HG02973 (cell line): Measurements from ENCODE around the gene CTDNEP1.

Experiments
- ATAC-seq: cut with Tn5 transposase; IDR thresholded peaks from one replicate; pipeline ENCODE4 v1.9.1; 2021; ENCODE audit warnings: moderate library complexity; ENCODE audit not compliant: unreplicated experiment

CTDNEP1 gene

DNA sequence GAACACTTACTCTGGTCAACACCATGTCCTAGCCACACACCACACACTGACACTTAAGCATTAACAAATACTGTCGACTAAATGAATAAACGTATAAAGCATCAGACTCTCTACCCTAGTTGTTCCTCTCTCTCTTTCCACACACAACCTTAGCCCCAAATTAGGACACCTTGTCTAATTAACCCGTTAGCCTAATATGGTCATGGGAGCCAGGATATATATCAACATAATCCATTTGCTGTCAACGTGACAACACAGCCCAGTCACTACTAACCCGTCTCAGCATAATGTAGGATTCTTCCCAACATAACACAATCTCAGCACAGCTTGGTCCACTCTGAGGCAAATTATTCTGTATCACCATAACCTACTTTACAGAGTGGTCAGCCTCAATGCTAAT is 19.4 kb downstream of the CTDNEP1 start:
- ATAC-seq = no peak

- no peak for ATAC-seq
These were observed 22.0 kb downstream of the CTDNEP1 start for GRCh38 chr17:7229504-7229903.

- no peak for ATAC-seq
These were observed 22.6 kb downstream of the CTDNEP1 start for GRCh38 chr17:7228920-7229319.

GRCh38 chr17:7226721-7227710 is 24.5 kb downstream of the CTDNEP1 start:
- no peak for ATAC-seq

- ATAC-seq = no peak
These were observed 25.7 kb downstream of the CTDNEP1 start for GRCh38 chr17:7225711-7226331.

GRCh38 chr17:7224661-7225111 is 26.8 kb downstream of the CTDNEP1 start:
- no peak for ATAC-seq

DNA sequence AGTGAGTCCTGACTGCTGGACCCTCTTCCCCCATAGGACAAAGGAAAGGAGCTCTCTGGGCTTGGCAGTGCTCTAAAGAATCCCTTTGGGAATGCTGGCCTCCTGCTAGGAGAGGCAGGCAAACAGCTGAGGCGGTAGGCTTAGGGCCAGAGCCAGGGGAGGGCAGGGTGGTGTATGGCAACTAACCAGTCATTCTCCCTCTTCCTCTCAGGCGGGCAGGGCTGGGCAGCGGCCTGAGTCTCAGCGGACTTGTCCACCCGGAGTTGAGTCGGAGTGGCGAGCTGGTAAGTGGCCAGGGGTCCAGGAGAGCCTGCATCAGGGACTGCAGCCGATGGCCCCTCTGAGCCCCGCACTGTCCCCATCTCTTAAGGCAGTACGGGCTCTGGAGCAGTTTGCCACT is 27.4 kb downstream of the CTDNEP1 start:
- ATAC-seq = no peak

DNA sequence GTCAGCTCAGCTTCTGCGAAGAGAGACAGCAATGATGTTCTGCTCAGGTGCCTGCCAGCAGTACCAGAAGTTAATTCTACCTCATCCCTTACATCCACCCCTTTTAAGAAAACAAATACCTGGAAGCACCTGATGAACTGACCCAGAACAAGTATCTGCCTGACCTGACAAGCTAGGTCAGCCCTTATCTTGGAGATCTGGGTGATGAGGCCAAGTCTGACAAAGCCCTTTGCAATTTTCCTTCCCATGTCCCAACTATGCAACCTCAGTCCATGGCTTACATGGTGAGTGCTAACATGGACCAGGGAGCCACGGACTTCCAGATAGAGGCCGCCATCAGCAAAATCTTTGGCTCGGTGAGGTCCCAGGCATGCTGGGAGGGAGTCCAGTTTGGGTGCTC is 28.2 kb downstream of the CTDNEP1 start:
- ATAC-seq = no peak

DNA sequence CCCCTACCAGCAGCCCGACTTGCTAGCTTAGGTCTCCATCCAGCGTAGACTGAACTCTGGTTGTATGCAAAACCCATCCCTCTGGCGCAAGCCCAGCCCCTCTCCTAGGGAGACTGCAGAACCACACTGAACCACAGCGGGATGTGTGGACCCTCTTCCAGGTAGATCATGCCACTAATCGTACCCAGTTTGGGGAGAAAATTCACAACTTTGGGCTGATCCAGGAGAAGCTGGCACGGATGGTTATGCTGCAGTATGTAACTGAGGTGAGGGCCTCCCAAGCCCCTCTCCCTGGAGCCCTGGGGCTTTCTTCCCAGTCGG is 28.6 kb downstream of the CTDNEP1 start:
- ATAC-seq = no peak

DNA sequence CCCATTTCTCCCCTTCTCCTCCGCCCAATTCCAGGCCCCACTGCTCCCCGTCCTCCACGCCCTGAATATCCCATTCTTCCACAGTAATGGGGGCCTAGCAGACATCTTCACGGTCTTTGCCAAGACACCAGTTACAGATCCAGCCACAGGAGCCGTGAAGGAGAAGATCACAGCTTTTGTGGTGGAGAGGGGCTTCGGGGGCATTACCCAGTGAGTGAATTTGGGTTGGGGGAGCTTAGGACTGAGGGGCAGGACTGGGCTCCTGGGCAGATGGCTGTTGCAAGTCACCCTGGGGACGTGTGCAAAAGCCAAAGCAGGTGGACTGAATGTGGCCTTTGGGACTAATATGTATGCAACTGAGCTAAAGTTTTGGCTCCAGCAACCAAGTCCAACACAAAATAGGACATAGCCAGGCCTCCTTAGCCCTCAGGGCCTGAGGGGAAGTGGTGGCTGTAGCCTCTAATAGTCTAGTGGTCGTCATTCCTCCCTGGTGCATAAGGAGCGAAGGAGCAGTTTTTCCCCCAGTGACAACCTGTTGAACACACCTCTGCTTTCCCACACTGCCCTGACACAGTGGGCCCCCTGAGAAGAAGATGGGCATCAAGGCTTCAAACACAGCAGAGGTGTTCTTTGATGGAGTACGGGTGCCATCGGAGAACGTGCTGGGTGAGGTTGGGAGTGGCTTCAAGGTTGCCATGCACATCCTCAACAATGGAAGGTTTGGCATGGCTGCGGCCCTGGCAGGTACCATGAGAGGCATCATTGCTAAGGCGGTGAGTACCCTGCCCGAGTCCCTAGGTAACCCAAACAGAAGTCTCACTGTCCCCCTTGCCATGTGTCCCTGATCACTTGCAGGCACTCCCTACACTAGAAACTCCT is 29.2 kb downstream of the CTDNEP1 start:
- no peak for ATAC-seq

DNA sequence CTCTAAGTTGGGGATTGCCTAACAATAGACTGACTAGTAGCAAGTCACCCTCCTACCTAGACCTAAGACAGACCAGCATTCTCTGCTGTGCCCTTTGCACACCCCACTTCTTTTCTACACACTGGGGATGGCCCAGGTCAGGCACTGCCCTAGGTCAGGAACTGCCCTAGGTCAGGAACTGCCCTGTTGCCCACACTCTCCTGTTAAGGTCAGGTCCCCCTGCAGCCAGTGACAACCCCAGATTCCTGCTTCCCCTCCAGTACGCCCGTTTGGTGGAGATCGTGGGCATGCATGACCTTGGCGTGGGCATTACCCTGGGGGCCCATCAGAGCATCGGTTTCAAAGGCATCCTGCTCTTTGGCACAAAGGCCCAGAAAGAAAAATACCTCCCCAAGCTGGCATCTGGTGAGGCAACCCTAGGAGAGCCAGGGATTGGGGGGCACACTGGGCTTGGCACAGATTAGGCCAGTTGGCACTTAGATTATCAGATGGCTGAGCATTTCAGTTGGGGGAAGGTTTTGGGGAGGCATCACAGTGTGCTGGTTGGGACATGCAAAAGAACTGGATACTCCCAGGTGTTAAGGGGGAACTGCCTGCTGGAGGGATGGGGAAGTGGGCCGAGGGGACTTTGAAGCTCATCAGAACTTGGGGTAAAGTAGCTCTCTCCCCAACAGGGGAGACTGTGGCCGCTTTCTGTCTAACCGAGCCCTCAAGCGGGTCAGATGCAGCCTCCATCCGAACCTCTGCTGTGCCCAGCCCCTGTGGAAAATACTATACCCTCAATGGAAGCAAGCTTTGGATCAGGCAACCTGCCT is 30.0 kb downstream of the CTDNEP1 start:
- no peak for ATAC-seq

GRCh38 chr17:7220593-7221277 is 30.8 kb downstream of the CTDNEP1 start:
- ATAC-seq = no peak

- ATAC-seq = peak; percentile 55
These were observed 31.5 kb downstream of the CTDNEP1 start, which contains the start of the genes ACADVL and DLG4 for GRCh38 chr17:7219812-7220592. Gene ACADVL, plus strand, starts transcription at chr17:7219938. Its CDS starts 47 bp downstream, at chr17:7219985. Gene DLG4, minus strand, starts transcription at chr17:7219836.

DNA sequence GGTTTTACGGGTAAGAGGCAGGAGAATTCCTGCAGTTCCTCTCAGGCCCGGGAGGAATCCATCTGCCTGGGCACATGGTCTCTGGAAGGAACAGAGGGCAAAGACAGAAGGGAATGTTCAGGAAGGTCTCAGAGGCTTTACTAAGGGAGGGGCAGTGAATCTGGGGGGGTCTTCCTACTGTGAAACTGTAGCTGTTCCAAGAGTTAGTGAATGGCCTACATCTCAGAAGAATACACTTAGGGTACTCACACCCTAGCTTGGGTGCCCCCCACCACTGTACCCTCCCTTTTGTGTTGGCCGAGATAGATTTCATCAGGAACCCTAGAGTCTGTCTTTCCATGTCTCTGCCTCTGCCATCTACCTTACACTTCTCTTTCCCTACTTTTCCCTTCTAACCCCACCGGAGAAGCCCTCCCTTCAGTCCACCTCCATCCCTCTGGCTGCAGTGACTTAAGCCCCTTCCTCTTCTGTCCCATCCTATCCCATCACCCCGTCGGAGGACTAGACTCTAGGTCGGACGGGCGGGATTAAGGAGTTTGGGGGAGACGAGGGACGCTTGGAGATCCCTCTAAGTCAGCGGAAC is 32.2 kb downstream of the CTDNEP1 start:
- ATAC-seq = no peak

DNA sequence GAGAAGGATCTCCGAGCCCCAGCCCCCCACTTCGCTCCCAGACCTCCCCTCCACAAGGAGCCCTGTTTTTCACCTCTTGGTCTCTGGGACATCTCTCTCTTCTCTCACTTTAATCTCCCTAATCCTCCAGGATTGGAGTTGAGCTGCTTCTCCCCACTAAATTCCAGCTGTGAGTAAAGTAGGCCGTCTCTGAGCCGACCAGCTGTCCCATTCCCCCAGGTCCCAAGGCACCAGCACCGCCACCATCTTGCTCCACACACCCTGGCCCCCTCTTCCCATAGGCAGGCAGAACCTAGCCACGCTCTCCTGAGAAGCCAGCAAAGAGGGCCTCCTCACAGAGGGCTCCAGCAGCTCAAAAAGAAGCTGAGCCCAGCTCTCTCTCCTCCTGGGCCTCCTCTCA is 32.8 kb downstream of the CTDNEP1 start:
- ATAC-seq = no peak

GRCh38 chr17:7218166-7218565 is 33.4 kb downstream of the CTDNEP1 start:
- no peak for ATAC-seq

- no peak for ATAC-seq
These were observed 34.2 kb downstream of the CTDNEP1 start for GRCh38 chr17:7217113-7217987.
